Endometrial microvascular endothelial cells (primary cell): ENCODE data around the gene HSCB. TPM values are rescaled to one million over a fixed set of nuclear protein-coding genes. Genes with fewer than 3 reads are reported as not detected.
"Not testable (repeated sequence)": the region's sequence is repeated elsewhere in the genome, so short reads cannot be mapped to it uniquely, and the experiment has no call there.

Experiments
- in situ Hi-C: cut with HindIII; loops from 2 replicates; pipeline ENCODE4 v1.10.0; 2017; ENCODE audit warnings: low sequenced_read_pairs, low pct_unique_long_range_greater_than_20kb; ENCODE audit errors: inconsistent ontology term
- total RNA-seq: library from RNA; depleted of rRNA; stranded (reverse); fragments of >200 nt; gene quantifications from one replicate; pipeline ENCODE4 v1.2.3, GENCODE V29; 2015; ENCODE audit errors: inconsistent ontology term

Gene HSCB, protein sequence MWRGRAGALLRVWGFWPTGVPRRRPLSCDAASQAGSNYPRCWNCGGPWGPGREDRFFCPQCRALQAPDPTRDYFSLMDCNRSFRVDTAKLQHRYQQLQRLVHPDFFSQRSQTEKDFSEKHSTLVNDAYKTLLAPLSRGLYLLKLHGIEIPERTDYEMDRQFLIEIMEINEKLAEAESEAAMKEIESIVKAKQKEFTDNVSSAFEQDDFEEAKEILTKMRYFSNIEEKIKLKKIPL
- total RNA-seq = 10.6 TPM

DNA sequence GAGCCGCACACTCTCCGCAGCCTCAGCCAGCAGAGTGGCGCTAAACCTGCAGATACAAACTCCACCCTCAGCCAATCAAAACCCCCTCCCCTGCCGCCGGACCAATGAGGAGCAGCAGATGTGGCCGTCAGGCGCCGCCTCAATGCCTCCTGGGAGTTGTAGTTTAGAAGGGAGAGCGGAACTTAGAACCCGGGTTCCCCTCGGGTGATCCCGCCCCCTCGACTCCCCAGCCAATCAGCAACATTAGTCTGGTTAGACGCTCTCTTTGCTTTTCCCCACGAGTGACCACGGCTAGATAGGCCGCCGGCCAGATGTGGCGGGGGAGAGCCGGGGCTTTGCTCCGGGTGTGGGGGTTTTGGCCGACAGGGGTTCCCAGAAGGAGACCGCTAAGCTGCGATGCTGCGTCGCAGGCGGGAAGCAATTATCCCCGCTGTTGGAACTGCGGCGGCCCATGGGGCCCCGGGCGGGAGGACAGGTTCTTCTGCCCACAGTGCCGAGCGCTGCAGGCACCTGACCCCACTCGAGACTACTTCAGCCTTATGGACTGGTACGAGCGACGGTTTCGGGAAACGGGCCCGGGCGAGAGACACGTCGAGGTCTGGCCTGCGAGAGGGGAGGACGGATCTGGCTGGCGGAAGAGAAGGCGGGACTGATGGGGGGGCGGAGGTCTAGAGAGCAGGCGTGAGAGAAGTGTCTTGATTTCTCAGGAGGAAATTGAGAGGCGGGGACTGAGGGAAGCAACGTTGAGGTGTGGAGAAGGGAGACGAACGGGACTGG, at the start of gene HSCB, which contains the start of gene CHEK2:
TSS of gene HSCB (plus strand) at position 255 of the 777 bp plus-strand sequence. CDS start at position 312, 57 bp downstream.
TSS of gene CHEK2 (minus strand) at position 36 of the 777 bp plus-strand sequence. CDS start 7,099 bp downstream, outside the sequence.
- in situ Hi-C loops = no loop called here

DNA sequence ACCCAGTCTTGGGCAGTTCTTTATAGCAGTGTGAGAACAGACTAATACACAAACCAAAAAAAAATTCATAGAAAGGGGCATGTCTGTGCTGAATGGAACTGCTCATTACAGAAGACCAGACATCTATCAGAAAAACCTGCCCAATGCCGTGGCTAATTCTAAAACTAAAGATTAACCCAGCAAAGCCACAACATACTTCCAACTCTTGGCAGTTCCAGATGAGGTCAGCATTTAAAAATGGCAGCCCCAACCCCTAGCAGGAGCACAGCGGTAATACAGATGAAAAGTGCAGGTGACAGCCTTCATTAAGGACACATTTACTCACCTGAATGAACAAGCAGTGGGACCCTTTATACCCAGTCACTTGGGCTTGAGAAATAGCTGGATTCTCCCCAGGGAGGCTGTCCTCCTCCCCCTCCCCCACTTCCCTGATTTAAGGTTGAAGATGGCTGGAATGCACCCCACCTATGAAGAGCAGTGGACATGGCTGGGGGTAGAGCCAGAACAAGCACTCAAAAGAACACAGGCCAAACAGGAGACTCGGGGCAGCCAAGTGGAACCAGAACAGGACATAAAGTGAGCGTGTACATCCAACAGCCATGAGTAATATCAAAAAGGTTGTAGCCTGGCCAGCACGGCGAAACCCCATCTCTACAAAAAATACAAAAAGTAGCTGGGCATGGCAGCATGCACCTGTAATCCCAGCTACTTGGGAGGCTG, 48.6 kb upstream of the HSCB start:
- in situ Hi-C loops = not testable (repeated sequence)

DNA sequence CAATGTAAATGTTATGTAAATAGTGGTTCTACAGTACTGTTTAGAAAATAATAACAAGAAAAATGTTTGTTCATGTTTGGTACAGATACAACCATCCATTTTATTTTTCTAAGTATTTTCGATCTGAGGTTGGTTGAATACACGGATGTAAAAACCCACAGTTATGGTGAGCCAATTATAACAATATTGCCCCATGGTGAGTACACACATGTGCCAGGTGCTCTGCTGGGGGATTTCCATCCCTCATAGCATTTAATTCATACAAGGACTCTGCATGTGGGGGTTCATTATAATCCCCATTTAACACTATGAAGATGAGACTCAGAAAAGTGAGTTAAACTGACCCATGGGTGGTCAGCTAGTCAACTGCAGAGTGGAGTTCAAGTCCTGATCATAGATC, 38.9 kb upstream of the HSCB start:
- in situ Hi-C loops = no loop called here

DNA sequence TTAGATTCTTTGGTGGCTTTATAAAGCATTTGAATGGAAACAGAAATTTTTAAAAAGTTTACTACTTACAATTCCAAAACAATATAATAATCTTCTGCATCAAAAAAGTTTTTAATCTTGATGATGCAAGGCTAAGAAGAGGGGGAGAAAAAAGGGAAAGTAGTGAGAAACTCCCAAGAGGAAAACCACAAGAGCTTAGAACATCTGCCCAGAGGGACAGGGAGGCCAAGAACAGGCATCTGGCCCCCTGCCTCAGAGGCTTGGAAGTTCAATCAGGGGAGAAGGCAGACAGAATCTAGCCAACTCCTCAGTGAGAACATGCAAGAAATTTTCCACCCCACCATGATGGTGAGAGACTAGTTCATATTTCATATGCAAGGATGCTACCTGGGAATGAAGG, 38.4 kb upstream of the HSCB start:
- in situ Hi-C loops = no loop called here

DNA sequence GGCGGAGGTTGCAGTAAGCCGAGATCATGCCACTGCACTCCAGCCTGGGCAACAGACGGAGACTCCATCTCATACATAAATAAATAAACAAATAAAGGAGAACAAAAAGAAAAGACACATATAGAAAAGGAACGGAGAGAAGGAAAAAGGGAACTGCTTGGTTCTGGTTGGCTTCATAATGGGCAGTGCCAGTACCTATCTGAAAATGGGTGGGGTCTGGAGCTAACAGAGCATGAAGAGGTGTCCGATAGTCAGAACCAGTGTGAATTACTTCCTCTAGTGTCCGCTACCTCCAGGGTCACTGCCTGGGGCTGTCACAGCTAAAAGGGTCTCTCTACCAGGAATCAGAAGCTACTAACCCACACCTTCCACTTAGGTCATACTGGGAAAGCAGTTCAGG, 35.0 kb upstream of the HSCB start:
- in situ Hi-C loops = no loop called here

DNA sequence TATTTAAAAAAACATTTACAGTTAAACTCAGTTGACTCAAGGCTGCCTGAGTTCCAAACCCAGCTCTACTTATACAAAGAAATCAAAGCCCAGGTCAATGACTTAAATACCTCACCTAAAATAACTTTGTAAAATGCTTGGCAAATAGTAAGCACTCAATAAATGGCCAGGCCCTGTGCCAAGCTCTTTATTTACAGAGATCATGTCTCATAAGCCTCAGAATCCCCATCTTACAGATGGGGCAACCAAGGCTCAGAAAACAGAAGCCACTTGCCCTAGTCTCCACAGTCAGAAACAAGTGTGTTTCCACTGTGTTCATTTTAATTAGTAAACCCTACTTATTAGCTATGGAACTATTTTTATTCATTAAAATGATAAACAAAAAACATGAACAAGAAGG, 31.7 kb upstream of the HSCB start:
- in situ Hi-C loops = no loop called here

DNA sequence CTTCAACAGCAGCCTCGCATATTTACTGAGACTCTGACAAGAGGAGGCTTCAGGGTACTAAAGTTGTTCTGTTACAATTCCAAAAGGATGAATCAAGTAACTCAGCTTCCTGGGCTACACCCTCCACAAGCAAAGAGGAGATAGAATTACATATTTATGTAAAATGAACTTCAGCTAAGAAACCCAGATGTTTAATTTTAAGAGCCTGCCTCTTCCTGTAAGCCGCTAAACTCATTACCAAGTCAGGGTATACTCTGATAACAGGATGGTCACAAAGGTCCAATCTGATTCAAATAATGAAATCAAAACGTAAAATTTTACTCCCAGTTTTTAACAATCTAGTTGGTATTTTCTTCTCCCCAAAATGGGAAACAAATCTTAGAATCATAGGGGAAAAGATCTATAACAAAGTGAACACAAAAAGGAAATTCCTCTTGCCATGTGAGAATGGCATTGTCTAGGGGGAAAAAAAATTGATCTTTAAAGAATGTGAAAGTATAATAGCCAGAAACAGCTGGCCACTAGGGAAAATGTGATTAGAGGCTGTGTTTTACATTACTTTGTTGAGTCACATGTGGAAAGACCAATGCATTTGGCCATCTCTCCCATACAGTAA, 31.2 kb upstream of the HSCB start:
- in situ Hi-C loops = no loop called here

DNA sequence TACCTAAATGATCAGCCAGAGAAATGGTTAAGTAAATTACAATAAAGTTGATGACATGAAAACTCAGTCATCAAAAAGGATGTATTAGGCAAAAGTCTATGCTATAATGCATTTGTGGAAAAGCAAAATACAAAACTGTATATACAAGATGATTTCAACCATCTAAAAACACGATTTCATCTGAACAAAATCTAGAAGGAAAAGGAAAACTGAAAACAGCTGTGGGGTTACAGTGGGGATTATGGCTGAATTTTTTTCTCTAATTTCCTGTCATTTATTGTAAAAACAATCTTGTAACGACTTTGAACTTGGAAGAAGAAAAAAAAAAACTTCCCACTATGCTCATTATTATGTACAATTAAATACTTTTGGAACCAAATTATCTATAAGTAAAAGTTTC, 30.5 kb upstream of the HSCB start:
- in situ Hi-C loops = no loop called here

DNA sequence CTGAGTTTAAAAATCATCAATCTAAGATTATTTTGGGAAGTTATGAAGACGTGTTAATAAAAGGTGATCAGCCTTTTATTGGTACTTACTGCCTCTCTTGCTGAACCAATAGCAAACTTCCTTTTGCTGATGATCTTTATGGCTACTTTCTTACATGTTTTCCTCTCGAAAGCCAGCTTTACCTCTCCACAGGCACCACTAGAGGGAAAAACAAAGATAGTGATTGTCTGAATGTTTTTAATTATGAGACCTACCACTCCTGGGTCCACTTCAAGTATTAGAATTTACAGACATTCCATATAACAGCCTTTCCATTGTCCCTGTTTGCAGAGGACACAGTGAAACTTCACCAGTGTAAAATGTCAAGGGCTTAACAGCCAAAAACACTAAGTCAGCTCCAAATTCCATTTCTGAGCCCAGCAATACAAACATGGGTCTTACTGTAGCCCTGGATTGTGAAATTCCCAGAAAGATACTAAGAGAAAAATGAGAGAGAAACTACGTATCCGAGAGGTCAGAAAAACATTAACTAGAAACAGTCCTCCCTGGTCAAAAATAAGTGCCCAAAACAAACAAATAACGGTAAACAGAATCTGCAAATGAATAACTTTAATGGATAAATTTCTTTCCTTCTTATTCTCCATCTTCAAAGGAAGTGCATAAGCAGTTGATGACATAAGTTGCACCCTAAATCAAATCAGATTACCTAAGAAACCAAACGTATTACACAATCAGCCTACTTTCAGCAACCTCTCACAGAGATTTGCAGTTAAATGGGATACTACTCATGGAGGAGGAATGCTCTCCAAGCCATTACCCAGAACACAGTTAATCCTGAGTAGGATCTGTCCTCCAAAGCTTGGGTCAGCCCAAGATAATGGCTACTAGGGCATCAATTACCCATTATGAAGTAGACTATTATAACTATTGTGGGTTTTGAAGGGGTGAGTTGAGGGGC, 29.7 kb upstream of the HSCB start:
- in situ Hi-C loops = no loop called here

DNA sequence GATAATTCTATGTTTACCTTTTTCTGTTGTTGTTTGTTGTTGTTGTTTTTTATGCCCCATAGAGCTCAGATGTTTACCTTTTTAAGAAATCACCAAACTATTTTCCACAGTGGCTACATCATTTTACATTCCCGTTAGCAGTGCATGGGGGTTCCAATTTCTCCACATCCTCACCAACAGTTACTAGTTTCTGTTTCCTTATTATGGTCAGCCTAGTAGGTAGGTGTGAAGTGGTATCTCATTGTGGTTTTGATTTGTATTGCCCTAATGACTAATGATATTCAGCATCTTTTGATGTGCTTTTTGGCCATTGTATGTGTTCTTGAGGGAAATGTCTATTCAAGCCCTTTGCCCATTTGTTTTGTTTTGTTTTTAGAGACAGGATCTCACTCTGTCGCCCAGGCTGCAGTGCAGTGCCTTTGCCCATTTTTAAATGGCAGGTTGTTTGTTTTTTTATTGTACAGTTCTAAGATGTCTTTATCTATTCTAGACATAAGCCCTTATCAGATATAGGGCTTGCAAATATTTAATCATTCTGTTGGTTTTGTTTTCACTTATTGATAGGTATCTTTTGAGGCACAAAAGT, 27.7 kb upstream of the HSCB start:
- in situ Hi-C loops = no loop called here

DNA sequence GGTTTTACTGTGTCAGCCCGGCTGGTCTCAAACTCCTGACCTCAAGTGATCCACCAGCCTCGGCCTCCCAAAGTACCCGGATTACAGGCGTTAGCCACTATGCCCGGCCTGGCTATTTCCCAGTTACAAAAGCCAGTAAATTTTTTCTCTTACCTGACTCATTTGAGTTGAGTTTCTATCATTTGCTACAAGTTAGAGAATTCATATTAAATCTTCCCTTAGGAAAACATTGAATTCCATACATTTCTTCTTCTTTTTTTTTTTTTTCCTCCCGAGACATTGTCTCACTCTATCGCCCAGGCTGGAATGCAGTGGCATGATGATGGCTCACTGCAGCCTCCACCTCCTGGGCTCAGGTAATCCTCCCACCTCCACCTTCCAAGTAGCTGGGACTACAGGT, 26.2 kb upstream of the HSCB start:
- in situ Hi-C loops = no loop called here

DNA sequence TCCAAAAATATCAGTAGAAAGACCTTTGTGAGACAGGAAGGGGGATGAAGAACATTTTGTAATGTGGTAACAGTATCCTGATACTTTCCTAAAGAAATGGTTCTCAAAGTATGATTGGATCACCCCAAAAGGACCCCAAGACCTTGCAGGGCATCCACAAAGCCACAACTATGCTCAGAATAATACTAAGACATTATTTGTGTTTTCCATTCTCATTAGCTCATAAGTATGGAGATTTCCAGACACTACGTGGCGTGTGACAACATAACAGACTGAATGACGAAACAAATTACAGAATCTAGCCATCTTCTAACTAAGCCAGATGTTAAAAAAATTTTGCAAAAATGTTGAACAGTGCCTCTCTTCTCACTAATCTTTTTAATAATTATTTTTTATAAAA, 25.2 kb upstream of the HSCB start:
- in situ Hi-C loops = no loop called here

DNA sequence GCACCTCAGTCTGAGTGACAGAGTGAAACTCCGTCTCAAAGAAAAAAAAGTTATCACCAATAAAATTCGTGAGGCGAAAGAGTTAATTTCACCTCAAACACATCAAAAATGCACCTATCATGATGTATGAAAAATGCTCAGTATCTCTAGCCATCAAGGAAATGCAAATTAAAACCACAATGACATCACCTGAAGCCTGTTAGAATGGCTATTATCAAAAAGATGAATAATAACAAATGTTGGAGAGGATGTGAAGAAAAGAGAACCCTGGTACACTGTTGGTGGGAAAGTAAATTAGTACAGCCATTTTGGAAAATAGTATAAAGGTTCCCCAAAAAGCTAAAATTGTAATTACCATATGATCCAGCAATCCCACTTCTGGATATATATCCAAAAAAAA, 23.8 kb upstream of the HSCB start:
- in situ Hi-C loops = no loop called here

DNA sequence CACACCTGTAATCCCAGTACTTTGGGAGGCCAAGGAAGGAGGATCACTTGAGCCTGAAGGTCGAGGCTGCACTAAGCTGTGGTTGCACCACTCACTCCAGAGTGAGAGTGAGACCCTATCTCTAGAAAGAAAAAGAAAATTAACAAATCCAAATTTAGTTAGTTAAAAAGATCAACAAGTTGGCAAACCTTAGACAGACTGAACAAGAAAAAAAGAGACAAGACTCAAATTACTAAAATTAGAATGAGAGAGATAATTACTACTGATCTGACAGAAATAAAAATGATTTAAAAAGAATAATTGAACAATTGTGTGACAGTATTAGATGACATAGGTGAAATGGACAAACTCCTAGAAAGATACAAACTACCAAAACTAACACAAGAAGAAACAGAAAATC, 13.8 kb upstream of the HSCB start:
- in situ Hi-C loops = no loop called here

DNA sequence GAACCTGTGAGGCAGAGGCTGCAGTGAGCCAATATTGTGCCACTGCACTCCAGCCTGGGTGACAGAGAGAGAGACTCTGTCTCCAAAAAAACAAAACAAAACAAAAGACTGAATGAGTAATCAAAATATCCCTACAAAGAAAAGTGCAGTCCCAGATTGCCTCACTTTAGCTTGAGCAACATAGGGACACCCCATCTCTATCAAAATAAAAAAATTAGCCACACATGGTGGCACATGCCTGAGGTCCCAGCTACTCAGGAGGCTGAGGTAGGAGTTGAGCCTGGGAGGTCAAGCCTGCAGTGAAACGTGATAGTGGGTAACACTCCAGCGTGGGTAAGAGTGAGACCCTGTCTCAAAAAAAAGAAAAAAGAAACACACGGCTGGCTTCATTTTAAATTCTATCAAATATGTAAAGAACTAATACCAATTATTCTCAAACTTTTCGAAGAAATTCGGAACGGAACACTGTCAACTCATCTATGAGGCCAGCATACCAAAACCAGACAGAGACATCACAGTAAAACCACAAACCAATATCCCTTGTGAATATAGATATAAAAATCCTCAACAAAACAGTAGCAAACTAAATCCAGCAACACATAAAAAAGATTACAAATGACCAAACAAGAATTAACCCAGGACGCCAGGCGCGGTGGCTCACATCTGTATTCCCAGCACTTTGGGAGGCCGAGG, 13.1 kb upstream of the HSCB start:
- in situ Hi-C loops = no loop called here

DNA sequence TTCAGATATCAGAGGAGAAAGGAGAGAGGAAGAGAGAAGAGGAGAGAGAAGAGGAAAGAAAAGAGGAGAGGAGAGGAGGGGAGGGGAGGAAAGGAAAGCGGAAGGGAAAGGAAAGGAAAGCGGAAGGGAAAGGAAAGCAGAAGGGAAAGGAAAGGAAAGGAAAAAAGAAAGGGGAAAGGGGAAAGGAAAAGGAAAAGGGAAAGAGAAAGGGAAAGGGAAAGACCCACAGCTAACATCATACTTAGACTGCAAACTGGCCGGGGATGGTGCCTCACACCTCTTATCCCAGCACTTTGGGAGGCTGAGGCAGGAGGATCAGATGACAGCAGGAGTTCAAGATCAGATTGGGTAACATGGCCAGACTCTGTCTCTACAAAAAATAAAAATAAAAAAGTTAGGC, 11.7 kb upstream of the HSCB start:
- in situ Hi-C loops = no loop called here

DNA sequence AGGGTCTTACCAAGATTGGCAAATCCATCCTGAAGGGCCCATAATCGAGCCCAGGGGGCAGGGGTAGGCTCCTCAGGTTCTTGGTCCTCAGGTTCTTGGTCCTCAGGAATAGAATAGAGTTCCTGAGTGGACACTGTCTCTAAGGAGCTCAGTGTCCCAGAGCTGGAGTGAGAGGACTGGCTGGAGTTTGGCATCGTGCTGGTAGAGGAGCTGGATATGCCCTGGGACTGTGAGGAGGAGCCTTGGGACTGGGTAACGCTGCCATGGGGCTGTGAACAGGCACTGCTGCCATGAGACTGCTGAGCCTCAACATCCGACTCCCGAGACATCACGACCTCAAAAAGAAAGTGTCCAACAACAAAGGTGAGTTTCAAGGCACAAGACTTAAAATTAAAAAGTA, 7.4 kb upstream of the HSCB start:
- in situ Hi-C loops = no loop called here
